Measurements from ENCODE around the gene PRKG1. TPM values are rescaled to one million over a fixed set of nuclear protein-coding genes. Genes with fewer than 3 reads are reported as not detected.

The PRKG1 gene
- total RNA-seq, 1 experiment from 2014 or later, result 10.4 TPM

GRCh38 chr10:51186361-51186760 lies 112.1 kb downstream of the PRKG1 start:
- Histone ChIP-seq H3T11ph (ENCODE audit: low read length) (no peak overlapping the region), H3K27ac (ENCODE audit: insufficient read length, low read depth, low read length) (no peak overlapping the region), H4K5ac (ENCODE audit: insufficient read length, low read depth, low read length) (no peak overlapping the region), H3K79me2 (ENCODE audit: insufficient read depth, low read length) (no peaks in the 10 kb centered on the region), H4K8ac (replicated peaks; ENCODE audit: insufficient read length, low read depth, low read length) (no peak overlapping the region), H2BK15ac (ENCODE audit: low read depth, low read length) (no peak overlapping the region), H3K18ac (ENCODE audit: insufficient read length, low read depth, low read length) (no peak overlapping the region), H3K4me2 (ENCODE audit: insufficient read depth, insufficient read length, low read length) (no peak overlapping the region), H3K4ac (ENCODE audit: low read depth, low read length) (no peak overlapping the region), H2BK5ac (ENCODE audit: insufficient read length, low read length) (no peak overlapping the region), H2AFZ (ENCODE audit: low read length) (no peak overlapping the region), H3K9me3 (ENCODE audit: control insufficient read depth, low read depth, low read length) (no peaks in the 10 kb centered on the region), H3K14ac (ENCODE audit: insufficient read depth, low read length) (no peak overlapping the region), H3K27me3 (ENCODE audit: insufficient read depth, low read length) (no peaks in the 10 kb centered on the region), H4K20me1 (ENCODE audit: control insufficient read depth, insufficient read depth, insufficient read length) (no peaks in the 10 kb centered on the region), H3K56ac (ENCODE audit: insufficient read length, low read depth, low read length) (no peak overlapping the region), H2BK120ac (ENCODE audit: low read depth, low read length, poor library complexity, severe bottlenecking) (no peak overlapping the region), H3K23ac (ENCODE audit: insufficient read length, low read depth, low read length) (no peak overlapping the region), H3K79me1 (ENCODE audit: insufficient read depth, low read depth, low read length, poor library complexity, severe bottlenecking) (no peaks in the 10 kb centered on the region), H2AK5ac (ENCODE audit: insufficient read length, low read length) (no peak overlapping the region), H2BK20ac (ENCODE audit: low read depth, low read length, poor library complexity, severe bottlenecking) (no peak overlapping the region), H4K91ac (ENCODE audit: insufficient read length, low read depth, low read length) (no peak overlapping the region), H3K23me2 (ENCODE audit: insufficient read length, low read depth, low read length, poor library complexity, severe bottlenecking) (no peaks in the 10 kb centered on the region), H3K4me1 (ENCODE audit: insufficient read depth, low read length) (no peaks in the 10 kb centered on the region; the same call in 1 of the 2 replicates), H2BK12ac (ENCODE audit: insufficient read length, low read depth, low read length) (no peak overlapping the region), H3K9ac (ENCODE audit: extremely low read depth, insufficient read length, low read length) (no peak overlapping the region)
- Mint-ChIP-seq H3K4me1 (no peaks in the 10 kb centered on the region), H3K36me3 (ENCODE audit: insufficient read depth in 1 of 3, low read depth in 3 of 3) (no peaks in the 10 kb centered on the region), H3K27ac (peak overlapping the region in 1 of 3 experiments; percentile 41; a peak in 4 of 7 replicates), H3K27me3 (ENCODE audit: low read depth) (no peaks in the 10 kb centered on the region), H3K9me3 (no peaks in the 10 kb centered on the region), H3K4me3 (no peak overlapping the region)
- DNase-seq, result no peak
- TF ChIP-seq, protein P1, sequence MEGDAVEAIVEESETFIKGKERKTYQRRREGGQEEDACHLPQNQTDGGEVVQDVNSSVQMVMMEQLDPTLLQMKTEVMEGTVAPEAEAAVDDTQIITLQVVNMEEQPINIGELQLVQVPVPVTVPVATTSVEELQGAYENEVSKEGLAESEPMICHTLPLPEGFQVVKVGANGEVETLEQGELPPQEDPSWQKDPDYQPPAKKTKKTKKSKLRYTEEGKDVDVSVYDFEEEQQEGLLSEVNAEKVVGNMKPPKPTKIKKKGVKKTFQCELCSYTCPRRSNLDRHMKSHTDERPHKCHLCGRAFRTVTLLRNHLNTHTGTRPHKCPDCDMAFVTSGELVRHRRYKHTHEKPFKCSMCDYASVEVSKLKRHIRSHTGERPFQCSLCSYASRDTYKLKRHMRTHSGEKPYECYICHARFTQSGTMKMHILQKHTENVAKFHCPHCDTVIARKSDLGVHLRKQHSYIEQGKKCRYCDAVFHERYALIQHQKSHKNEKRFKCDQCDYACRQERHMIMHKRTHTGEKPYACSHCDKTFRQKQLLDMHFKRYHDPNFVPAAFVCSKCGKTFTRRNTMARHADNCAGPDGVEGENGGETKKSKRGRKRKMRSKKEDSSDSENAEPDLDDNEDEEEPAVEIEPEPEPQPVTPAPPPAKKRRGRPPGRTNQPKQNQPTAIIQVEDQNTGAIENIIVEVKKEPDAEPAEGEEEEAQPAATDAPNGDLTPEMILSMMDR (conservative IDR thresholded peaks at IDR 0.05), result no peak
- WGBS (ENCODE audit: extremely low coverage, insufficient read length, low lambda C conversion rate), result no CpG with 5 or more reads among the region's 2 CpGs

Measured in H9 (cell line).